Right renal cortex interstitium (tissue), 3 donors: ENCODE measurements around the gene OR10H2. TPM values are rescaled to one million over a fixed set of nuclear protein-coding genes. Genes with fewer than 3 reads are reported as not detected.
"Not testable (repeated sequence)": the region's sequence is repeated elsewhere in the genome, so short reads cannot be mapped to it uniquely, and the experiment has no call there.

Source experiments
- DNase-seq, 3 donors: peaks; one replicate each; pipeline ENCODE4 v3.0.0-alpha.2; 2013; ENCODE audit warnings: low read depth in 3 of 3, low spot score in 2 of 3
- polyA plus RNA-seq, 3 donors: library from polyadenylated mRNA; unstranded; fragments of 120-200 nt; gene quantifications; one replicate each; pipeline ENCODE4 v1.2.1, GENCODE V29; 2013; ENCODE audit not compliant: insufficient read length in 3 of 3

OR10H2 gene
- polyA plus RNA-seq, 3 donors = not detected

DNA sequence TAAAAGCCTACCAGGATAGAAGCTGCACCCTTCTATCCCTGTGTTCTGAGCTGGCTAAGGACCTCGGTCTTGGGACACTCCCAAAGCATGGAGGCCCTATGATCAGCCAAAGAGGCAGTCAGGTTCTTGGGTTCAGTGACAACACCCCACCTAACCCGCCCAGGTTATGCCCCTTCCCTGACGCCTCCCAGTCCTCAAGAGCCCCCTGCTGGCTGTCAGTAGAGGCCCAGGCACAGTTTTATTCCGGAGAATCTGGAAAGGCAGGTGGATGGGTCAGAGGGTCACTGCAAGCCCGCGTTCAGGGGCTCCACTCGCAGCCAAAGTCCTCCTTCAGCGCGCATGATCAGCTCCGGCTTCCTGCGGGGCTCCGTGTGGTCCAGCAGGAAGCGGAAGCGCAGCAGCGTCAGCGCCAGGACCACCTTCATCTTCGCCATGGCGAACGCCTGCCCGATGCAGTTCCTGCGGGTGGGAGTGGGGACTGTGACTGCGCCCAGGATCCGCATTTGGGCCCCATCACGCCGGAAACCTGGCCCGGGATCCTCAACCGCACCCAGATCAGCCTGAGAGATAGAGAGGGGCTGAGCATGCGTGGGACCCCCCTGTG, 32.2 kb downstream of the OR10H2 start:
- DNase-seq = no peak

DNA sequence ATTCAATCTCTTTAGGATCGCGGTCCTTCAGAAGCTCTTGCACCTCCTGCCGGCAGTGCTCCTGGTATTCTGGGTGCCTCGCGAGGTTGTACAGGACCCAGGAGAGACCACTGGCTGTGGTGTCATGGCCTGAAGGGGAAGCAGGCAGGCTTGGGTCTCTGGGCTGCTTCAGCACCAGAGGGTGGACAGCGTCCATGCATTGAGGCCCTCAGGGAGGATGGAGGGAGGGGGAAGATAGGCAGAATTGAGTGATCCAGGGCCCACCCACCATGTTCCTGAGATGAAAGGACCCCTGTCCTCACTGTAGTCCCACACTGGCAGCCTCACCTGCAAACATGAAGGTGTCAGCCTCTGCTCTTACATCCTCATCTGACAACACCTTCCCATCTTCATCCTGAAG, 41.8 kb downstream of the OR10H2 start:
- peak in 1 of 3 donors; percentile 2 for DNase-seq

DNA sequence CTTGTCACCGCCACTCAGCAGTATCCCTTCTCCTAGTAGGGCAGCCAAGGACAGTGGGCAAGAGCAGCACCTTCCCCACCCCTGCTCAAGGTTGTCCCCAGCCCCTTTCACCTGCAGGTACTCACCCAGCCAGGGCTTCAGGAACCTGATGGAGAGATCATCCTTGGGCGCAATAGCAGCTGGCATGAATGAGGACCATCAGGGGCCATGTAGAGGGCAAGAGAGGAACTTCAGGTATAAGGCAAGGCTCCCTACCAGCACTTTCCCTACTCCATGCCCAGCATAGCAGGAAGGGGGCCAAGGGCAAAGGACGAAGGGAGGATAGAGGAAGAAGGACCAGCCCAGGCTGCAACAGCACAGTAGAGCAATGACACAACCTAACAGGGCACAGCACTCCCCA, 46.3 kb downstream of the OR10H2 start:
- not testable (repeated sequence) for DNase-seq

DNA sequence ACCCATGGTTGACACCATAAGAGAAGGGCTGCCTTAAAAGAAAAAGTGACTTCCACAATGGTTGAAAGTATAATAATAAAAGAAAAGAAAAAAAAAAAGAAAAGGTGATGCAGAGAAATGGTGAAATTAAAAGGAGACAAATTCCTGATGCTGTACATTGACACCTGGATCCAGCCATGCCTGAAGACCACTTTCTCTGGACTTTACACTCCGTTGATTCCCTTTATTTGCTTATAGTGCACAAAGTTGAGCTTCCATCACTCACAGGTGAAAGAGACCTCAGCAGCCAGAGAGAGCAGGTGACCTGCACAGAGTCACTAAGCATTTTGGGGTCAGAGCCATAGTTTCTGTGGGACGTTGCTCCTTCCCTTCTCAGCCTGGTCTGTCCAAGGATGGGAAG, 47.4 kb downstream of the OR10H2 start:
- DNase-seq = no peak

DNA sequence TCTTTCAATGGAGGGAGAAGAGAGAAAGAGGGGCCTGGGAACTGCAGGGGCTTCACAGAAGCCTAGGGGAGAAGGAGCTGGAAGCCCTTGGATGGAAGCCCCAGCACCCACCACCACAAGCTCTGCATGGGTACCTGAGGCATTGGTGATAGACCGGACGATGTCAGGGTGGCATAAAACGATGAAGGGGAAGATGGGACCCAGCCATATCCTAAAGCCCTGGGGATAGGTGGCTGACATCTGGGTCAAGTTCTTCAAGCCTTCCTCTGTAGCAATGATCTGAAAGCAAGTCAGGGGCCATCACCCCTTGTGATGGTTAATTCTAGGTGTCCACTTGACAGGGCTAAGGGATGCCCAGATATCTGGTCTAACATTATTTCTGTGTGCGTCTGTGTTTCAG, 48.4 kb downstream of the OR10H2 start:
- no peak for DNase-seq

DNA sequence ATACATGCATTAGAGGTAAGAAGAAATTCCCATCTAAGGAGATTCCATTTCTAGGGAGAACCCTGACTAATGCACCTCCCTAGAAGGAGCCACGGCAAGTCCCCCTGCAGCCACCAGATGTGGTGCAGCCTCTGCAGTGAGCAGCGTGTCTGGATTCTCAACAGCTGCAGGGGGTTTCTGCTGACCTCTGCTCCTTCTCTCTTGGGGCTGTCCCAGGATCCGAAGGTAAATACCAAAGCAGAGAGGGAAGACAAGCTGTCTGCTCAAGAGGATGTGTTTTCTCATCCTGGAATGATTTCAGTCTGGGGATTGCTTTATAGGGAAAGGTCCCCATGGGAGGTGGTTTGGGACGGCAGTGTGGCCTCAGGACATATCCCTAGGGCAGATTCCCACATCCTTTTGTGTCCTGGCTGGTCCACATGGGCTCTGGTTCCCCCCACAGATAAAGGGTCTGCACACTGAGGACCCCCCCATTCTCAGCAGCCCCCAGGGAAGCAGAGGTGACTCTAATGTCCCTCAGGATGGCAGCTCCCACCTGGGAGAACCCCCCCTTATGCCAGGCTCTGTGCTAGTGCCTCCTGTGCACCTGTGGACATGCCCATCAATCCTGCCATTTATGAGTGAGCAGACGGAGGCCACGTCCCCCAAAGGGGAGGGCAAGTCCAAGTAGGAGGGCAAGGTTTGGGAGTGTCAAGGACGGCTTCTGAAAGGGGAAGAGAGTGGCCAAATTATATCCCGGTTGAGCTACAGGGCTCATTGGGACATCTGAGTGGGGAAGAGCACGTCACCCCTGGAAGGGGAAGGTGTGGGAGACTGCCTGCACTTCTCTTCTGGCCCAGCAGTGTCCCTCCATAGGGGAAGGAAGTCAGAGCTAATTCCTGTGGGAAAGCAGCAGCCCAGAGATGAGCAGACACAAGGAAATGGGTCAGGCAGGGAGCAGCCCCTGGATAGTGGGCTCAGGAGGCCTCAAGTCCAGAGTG, 49.5 kb downstream of the OR10H2 start:
- no peak for DNase-seq

Other genes starting within 250 kb of the OR10H2 start
- under 1 TPM in 1 of 3 donors, not detected in 2; 0.07 TPM for gene PGLYRP2, start 248.5 kb upstream of the OR10H2 start, polyA plus RNA-seq
- under 1 TPM in 2 of 3 donors, not detected in 1; 0.28 to 0.41 TPM for gene CYP4F22, start 219.5 kb upstream of the OR10H2 start, polyA plus RNA-seq
- gene CYP4F8, start 112.8 kb upstream of the OR10H2 start, polyA plus RNA-seq = under 1 TPM in 1 of 3 donors, not detected in 2; 0.04 TPM
- gene CYP4F3, start 87.1 kb upstream of the OR10H2 start, polyA plus RNA-seq = under 1 TPM; 0.15 to 0.51 (median 0.18) TPM
- under 1 TPM in 2 of 3 donors, not detected in 1; 0.49 to 0.61 TPM for gene CYP4F12, start 54.9 kb upstream of the OR10H2 start, polyA plus RNA-seq
- gene OR10H3, start 10.0 kb downstream of the OR10H2 start, polyA plus RNA-seq = not detected
- under 1 TPM; 0.01 to 0.04 (median 0.03) TPM for gene OR10H5, start 59.6 kb downstream of the OR10H2 start, polyA plus RNA-seq
- gene OR10H1, start 87.6 kb downstream of the OR10H2 start, polyA plus RNA-seq = under 1 TPM in 2 of 3 donors, not detected in 1; 0.04 to 0.07 TPM
- under 1 TPM in 2 of 3 donors, not detected in 1; 0.15 to 0.41 TPM for gene CYP4F2, start 170.1 kb downstream of the OR10H2 start, polyA plus RNA-seq
- under 1 TPM in 2 of 3 donors, not detected in 1; 0.25 to 0.78 TPM for gene CYP4F11, start 206.5 kb downstream of the OR10H2 start, polyA plus RNA-seq
- not detected for gene OR10H4, start 221.0 kb downstream of the OR10H2 start, polyA plus RNA-seq